Measurements from ENCODE around the gene CUL5. TPM values are rescaled to one million over a fixed set of nuclear protein-coding genes. Genes with fewer than 3 reads are reported as not detected.

CUL5 gene
- polyA plus RNA-seq, 2 of the 4 experiments (the other 2 are of a cell fraction) = 9.7 to 24.3 TPM

GRCh38 chr11:108154591-108154990 lies 145.9 kb downstream of the CUL5 start:
- ChIA-PET CTCF (interaction anchor here (1.0 kb wide), 1 partner anchor 10 kb away, joined by 4 read pairs; no protein-coding TSS in a partner anchor), POLR2A (no interaction called here)
- no peak overlapping the region for H3K4me3 ChIP-seq
- FAIRE-seq (no peak), DNase-seq (ENCODE audit: low read depth in 1 of 2, low spot score in 1 of 2) (no peak), ATAC-seq (no peak)
- TF ChIP-seq HOXB13 (CRISPR knock-in tag; IDR thresholded peaks at IDR 0.05; ENCODE audit: low read depth) (no peak), HEYL (CRISPR knock-in tag; IDR thresholded peaks at IDR 0.05) (no peak), ZSCAN20 (CRISPR knock-in tag; IDR thresholded peaks at IDR 0.05) (no peak), CHD4 (IDR thresholded peaks at IDR 0.05; ENCODE audit: borderline replicate concordance) (no peak), E2F6 (IDR thresholded peaks at IDR 0.05; ENCODE audit: borderline replicate concordance, low read depth) (no peak), FOXS1 (CRISPR knock-in tag; IDR thresholded peaks at IDR 0.05) (no peak), JUNB (IDR thresholded peaks at IDR 0.05) (no peak), FOSB (CRISPR knock-in tag; IDR thresholded peaks at IDR 0.05) (no peak), TP53 (CRISPR knock-in tag; IDR thresholded peaks at IDR 0.05) (no peak), TFCP2L1 (CRISPR knock-in tag; IDR thresholded peaks at IDR 0.05) (no peak), RCOR1 (IDR thresholded peaks at IDR 0.05; ENCODE audit: low read depth, low read length) (no peak), ESRRA (IDR thresholded peaks at IDR 0.05; ENCODE audit: borderline replicate concordance, low read length) (no peak), ELK1 (IDR thresholded peaks at IDR 0.05; ENCODE audit: low read depth, low read length) (no peak), ZC3H11A (IDR thresholded peaks at IDR 0.05) (no peak), NR3C1 (IDR thresholded peaks at IDR 0.05) (no peak), KDM1A (IDR thresholded peaks at IDR 0.05; ENCODE audit: low read depth) (no peak)
- TF ChIP-seq, protein P1, sequence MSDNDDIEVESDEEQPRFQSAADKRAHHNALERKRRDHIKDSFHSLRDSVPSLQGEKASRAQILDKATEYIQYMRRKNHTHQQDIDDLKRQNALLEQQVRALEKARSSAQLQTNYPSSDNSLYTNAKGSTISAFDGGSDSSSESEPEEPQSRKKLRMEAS (IDR thresholded peaks at IDR 0.05) = no peak
- 90% methylated on average over 2 of the region's 2 CpGs for WGBS (ENCODE audit: missing lambda C conversion rate)
- H3K27ac ChIP-seq = no peak overlapping the region
- no peaks in the 10 kb centered on the region for H3K4me1 ChIP-seq
- H3K4me2 ChIP-seq = no peak overlapping the region
- no peaks in the 10 kb centered on the region for H3K9me3 ChIP-seq

Small RNA genes within 50 kb of the gene (small RNA-seq; reads per million reads assigned to genes)
- gene RF00019 = 0 reads per million in 6 experiments

Other genes with a start within 250 kb of the CUL5 start
- gene SLC35F2, start 150.1 kb upstream of the CUL5 start, polyA plus RNA-seq (2011; rRNA removed) = 27.0 and 30.0 TPM in 2 replicates
- 32.4 to 33.6 TPM (median 32.8 TPM) in 3 replicates for gene SLC35F2, start 150.1 kb upstream of the CUL5 start, polyA plus RNA-seq (2017; fragmentation: RNase III; extraction: RNeasy Plus Mini Kit Qiagen cat#74134 plus additional on column Dnase treatment)
- gene RAB39A, start 80.5 kb upstream of the CUL5 start, polyA plus RNA-seq (2011; rRNA removed) = 0.94 and 1.1 TPM in 2 replicates
- gene RAB39A, start 80.5 kb upstream of the CUL5 start, polyA plus RNA-seq (2017; fragmentation: RNase III; extraction: RNeasy Plus Mini Kit Qiagen cat#74134 plus additional on column Dnase treatment) = 0.42 to 1.1 TPM (median 0.93 TPM) in 3 replicates
- gene ACAT1, start 112.7 kb downstream of the CUL5 start, polyA plus RNA-seq (2011; rRNA removed) = 102 and 119 TPM in 2 replicates
- 105 to 113 TPM (median 112 TPM) in 3 replicates for gene ACAT1, start 112.7 kb downstream of the CUL5 start, polyA plus RNA-seq (2017; fragmentation: RNase III; extraction: RNeasy Plus Mini Kit Qiagen cat#74134 plus additional on column Dnase treatment)
- 8.0 and 9.3 TPM in 2 replicates for gene NPAT, start 213.7 kb downstream of the CUL5 start, polyA plus RNA-seq (2011; rRNA removed)
- 3.8 to 4.8 TPM (median 4.6 TPM) in 3 replicates for gene NPAT, start 213.7 kb downstream of the CUL5 start, polyA plus RNA-seq (2017; fragmentation: RNase III; extraction: RNeasy Plus Mini Kit Qiagen cat#74134 plus additional on column Dnase treatment)
- gene ATM, start 214.2 kb downstream of the CUL5 start, polyA plus RNA-seq (2011; rRNA removed) = 30.5 and 40.4 TPM in 2 replicates
- gene ATM, start 214.2 kb downstream of the CUL5 start, polyA plus RNA-seq (2017; fragmentation: RNase III; extraction: RNeasy Plus Mini Kit Qiagen cat#74134 plus additional on column Dnase treatment) = 13.5 to 15.6 TPM (median 14.7 TPM) in 3 replicates

Measured in A549 (cell line).